ENCODE data around the gene CILP2. TPM values are rescaled to one million over a fixed set of nuclear protein-coding genes. Genes with fewer than 3 reads are reported as not detected.
A peak's percentile ranks its signal among the peaks of the same experiment; 100 is the strongest.

CILP2 gene
- total RNA-seq, 1 donor from 2014 or later = 0.24 TPM

- DNase-seq (ENCODE audit: low spot score) = no peak
- intact Hi-C loops (cut with DNase I) = loop anchor here (10.0 kb wide), 1 partner anchor 308 kb away; the partner anchor contains the start of genes BORCS8 and RFXANK
These were observed 35.1 kb upstream of the CILP2 start for GRCh38 chr19:19502808-19503602.

DNA sequence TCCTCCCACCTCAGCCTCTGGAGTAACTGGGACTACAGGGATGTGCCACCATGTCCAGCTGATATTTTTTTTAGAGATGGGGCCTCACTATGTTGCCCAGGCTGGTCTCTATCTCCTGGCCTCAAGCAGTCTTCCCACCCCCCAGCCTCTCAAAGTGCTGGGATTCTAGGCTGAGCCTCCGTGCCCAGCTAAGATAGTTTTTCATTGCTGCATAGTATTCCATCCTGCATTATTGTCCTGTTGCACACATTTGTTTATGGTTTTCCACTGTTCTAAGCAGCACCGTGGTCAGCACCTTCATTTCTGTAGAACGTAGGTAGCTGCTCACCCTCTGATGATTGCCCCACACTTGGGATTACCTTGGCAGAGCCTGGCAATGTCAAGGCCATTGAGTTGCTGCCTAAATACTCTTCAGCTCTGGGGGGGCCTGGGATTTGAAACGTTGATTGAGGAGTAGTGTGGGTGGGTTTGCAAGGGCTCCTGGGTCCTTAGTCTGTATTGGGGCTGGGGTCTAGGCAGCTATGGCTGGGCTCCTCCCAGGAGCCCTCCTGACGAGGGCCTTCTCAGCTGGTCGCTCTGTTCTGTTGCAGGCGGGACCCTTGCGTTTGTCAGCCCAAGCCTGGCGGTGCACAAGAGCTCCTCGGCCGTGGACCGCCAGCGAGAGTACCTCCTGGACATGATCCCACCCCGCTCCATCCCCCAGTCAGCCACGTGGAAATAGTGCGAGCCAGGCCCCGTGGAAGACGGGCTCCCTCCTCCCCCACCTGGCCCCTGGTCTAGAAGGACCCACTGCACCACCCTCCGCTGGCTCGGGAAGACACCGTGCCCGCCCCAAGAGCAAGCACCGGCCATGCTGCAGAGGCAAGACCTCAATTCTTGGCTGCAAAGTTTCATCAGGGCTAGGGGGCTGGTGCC is 33.1 kb upstream of the CILP2 start:
- DNase-seq (ENCODE audit: low spot score) = no peak
- intact Hi-C loops (cut with DNase I) = loop anchor here (10.0 kb wide), 1 partner anchor 310 kb away; the partner anchor contains the start of genes BORCS8 and RFXANK

DNA sequence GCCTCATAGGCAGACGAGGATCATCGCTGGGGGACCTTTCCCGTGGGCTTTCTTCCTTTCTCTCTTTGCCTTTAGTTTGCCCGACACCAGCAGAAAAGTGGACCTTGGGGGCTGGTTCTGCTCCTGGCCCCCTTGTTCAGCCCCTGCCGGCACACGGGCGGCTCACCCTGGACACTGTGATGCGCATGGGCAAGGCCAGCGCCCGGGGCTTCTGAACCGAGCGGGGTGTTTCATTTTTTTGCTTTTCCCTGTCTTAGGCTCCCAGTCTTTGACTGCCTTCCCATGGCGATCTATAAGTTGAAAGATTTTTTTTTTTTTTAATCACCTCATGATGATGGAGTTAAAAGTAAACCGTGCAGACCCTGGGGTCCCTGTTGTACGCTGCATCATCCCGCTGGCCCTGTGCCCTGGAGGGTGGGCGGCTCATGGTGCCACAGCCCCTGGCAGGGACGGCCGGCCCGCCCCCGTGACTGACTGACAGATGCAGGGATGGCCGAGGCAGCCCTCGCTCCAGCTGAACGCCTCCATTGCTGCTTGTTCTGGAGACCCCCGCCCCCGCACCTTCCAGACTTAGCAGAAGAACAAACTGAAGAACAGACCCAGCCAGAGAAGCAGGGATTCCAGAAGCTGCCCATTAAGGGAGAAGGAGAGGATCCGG is 32.3 kb upstream of the CILP2 start:
- intact Hi-C loops (cut with DNase I) = loop anchor here (10.0 kb wide), 1 partner anchor 311 kb away; the partner anchor contains the start of genes BORCS8 and RFXANK
- DNase-seq (ENCODE audit: low spot score) = no peak

GRCh38 chr19:19506592-19506991 is 31.5 kb upstream of the CILP2 start:
- DNase-seq (ENCODE audit: low spot score) = no peak
- intact Hi-C loops (cut with DNase I) = loop anchor here (10.0 kb wide), 1 partner anchor 312 kb away; the partner anchor contains the start of genes BORCS8 and RFXANK

- no peak for DNase-seq (ENCODE audit: low spot score)
- intact Hi-C loops (cut with DNase I) = loop anchor here (10.0 kb wide), 1 partner anchor 313 kb away; the partner anchor contains the start of genes BORCS8 and RFXANK
These were observed 30.7 kb upstream of the CILP2 start for GRCh38 chr19:19507354-19507753.

DNA sequence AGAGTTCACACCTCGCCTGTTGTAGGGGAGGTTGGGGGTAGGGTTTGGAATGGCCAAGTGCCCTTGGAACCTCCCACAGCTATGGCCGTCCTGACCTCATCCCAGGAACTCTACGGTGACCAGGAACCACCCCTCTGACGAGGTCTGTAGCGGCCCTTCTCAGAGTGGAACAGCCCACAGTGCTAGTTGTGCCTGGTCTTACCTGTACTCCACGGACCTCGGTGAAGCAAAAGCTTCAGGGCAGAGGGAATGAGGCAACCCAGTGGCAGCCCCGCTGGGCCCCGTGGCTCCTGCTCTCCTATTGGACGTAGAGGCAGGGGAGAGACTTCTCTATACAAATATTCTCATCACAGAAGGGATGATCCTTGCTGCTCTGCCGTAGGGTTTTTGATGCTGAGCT is 29.8 kb upstream of the CILP2 start:
- DNase-seq (ENCODE audit: low spot score) = no peak
- intact Hi-C loops (cut with DNase I) = loop anchor here (10.0 kb wide), 1 partner anchor 313 kb away; the partner anchor contains the start of genes BORCS8 and RFXANK

GRCh38 chr19:19510432-19510831 is 27.6 kb upstream of the CILP2 start:
- no peak for DNase-seq (ENCODE audit: low spot score)
- intact Hi-C loops (cut with DNase I) = no loop called here

GRCh38 chr19:19513682-19514081 is 24.4 kb upstream of the CILP2 start:
- intact Hi-C loops (cut with DNase I) = no loop called here
- DNase-seq (ENCODE audit: low spot score) = no peak

DNA sequence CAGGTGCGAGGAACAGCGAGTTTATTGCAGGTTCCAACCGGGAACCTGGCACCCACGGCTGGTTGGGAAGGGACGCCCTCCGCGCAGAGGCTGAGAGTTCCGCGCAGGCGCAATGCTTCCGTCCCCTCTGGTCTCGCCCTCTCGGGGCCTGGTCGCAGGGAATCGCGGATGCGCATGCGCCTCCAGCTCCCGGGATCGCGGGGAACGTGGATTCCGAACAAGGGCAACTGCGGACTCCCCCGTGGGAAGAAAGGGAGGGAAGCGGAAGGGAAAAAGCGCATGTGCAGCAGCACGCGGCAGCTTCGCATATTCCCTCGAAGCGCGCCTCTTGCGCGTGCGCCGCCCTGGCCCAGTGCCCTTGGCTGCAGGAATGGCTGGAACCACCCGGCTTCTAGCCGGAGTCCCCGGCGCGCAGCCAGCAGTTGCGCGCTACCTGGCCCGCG is 23.8 kb upstream of the CILP2 start:
- DNase-seq (ENCODE audit: low spot score) = peak; percentile 89
- intact Hi-C loops (cut with DNase I) = no loop called here

- DNase-seq (ENCODE audit: low spot score) = no peak
- intact Hi-C loops (cut with DNase I) = no loop called here
These were observed 23.0 kb upstream of the CILP2 start, which contains the start of gene TSSK6 for GRCh38 chr19:19514881-19515641. TSSK6 (minus strand) TSS chr19:19515548; CDS start chr19:19515427, 121 bp downstream.

GRCh38 chr19:19515642-19516519 is 22.2 kb upstream of the CILP2 start, which contains the start of gene NDUFA13:
NDUFA13 (plus strand) TSS chr19:19516225; CDS start chr19:19516239, 14 bp downstream.
- intact Hi-C loops (cut with DNase I) = no loop called here
- DNase-seq (ENCODE audit: low spot score) = peak; percentile 97

DNA sequence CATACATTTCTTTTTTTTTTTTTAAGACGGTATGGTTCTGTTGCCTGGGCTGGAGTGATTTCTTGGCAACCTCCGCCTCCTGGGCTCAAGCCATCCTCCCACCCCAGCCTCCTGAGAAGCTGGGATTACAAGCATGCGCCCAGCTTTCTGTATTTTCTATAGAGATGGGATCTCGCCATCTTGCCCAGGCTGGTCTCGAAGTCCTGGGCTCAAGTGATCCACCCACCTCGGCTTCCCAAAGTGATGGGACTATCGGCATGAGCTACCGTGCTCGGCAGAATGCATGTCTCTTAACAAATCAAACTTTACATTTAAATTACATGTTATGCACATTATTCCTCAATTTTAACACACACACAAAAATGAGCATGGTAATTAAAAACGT is 20.8 kb upstream of the CILP2 start:
- DNase-seq (ENCODE audit: low spot score) = no peak
- intact Hi-C loops (cut with DNase I) = no loop called here

DNA sequence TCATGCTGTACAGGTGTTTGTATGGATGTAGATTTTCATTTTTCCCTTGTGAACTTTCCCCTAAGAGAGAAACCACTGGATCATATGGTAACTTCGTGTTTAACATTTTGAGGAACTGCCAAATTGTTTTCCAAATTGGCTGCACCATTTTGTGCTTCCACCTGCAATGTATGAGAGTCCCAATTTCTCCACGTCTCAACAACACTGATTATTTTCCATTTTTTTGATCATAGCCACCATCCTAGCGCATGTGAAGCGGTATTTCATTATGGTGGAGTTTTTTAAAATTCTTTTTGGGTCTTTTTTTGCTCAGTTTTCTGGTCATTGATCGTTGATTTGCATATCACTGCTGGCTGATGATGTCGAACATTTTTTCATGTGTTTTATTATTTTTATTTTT is 17.1 kb upstream of the CILP2 start:
- no peak for DNase-seq (ENCODE audit: low spot score)
- intact Hi-C loops (cut with DNase I) = no loop called here

DNA sequence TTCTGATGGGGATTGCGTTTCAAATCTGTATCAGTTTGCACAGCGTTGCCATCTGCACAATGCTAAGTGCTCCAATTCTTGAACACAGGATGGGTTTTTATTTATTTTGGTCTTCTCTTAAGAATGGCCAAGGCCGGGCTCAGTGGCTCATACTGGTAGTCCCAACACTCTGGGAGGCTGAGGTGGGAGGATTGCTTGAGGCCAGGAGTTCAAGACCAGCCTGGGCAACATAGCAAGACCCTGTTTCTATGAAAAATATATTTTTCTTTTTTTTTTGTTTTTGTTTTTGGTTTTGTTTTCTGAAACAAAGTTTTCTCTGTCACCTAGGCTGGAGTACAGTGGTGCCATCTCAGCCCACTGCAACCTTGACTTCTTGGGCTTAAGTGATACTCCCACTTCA is 14.9 kb upstream of the CILP2 start:
- no peak for DNase-seq (ENCODE audit: low spot score)
- intact Hi-C loops (cut with DNase I) = no loop called here

DNA sequence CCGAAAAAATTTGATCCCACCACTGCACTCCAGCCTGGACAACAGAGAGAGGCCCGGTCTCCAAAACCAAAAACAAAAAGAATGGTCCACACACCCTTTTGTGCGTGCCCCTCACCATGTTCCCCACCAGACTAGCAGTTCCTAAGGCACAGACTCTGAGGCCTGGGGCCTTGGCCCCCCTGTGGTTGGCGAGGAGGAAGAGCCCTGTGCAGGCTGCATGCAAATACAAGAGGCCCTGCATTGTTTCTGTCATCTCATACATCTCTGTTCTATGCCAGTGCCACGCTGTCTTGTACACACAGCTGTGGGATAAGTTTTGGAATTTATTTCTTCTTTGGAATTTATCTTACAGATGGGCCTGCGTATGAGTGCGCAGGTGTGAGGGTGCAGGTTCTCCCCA is 14.0 kb upstream of the CILP2 start:
- intact Hi-C loops (cut with DNase I) = no loop called here

GRCh38 chr19:19525611-19526380 is 12.3 kb upstream of the CILP2 start:
- no peak for DNase-seq (ENCODE audit: low spot score)
- intact Hi-C loops (cut with DNase I) = no loop called here

More for the DNA sequence above, 14.0 kb upstream of the CILP2 start:
- DNase-seq (ENCODE audit: low spot score) = no peak

Measured in cardiac septum (tissue), 1 donor.